GM19193 (cell line): ENCODE results near the gene PI4KA.

Experiments
- POLR2A ChIP-seq: IDR thresholded peaks from 4 replicates; pipeline ENCODE4 v1.6.1; 2011; ENCODE audit not compliant: insufficient read depth, insufficient read length; ENCODE audit errors: extremely low read depth

The PI4KA gene

GRCh38 chr22:20858615-20859416, at the start of gene PI4KA, which contains the start of gene SNAP29:
TSS of gene PI4KA (minus strand) at chr22:20858811. CDS start at chr22:20858725, 86 bp downstream.
TSS of gene SNAP29 (plus strand) at chr22:20859007. CDS start at chr22:20859111, 104 bp downstream.
- peak; percentile 93 for TF ChIP-seq POLR2A

- TF ChIP-seq POLR2A: no peak
These were observed 47.8 kb upstream of the PI4KA start for GRCh38 chr22:20906387-20906767.

- TF ChIP-seq POLR2A: no peak
These were observed 47.1 kb upstream of the PI4KA start for GRCh38 chr22:20905415-20906386.

DNA sequence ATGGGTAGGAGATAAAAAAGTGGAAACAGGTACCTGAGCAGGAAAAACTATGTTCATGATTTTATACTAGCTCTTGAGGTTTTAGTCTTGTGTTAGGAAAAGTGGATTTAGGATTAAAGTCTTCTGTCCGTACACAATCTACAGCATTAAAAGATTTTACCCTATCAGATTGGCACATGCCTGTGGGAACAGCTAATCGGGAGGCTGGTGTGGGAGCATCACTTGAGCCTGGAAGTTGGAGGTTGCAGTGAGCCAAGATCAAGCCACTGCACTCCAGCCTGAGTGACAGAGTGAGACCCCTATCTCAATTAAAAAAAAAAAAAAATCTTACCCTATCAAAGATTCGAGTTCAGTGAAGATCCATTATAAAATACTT, 46.4 kb upstream of the PI4KA start:
- no peak for TF ChIP-seq POLR2A

GRCh38 chr22:20904008-20904979, 45.7 kb upstream of the PI4KA start:
- TF ChIP-seq POLR2A: no peak

- no peak for TF ChIP-seq POLR2A
These were observed 44.5 kb upstream of the PI4KA start for GRCh38 chr22:20903093-20903492.

- no peak for TF ChIP-seq POLR2A
These were observed 41.3 kb upstream of the PI4KA start for GRCh38 chr22:20899827-20900423.

DNA sequence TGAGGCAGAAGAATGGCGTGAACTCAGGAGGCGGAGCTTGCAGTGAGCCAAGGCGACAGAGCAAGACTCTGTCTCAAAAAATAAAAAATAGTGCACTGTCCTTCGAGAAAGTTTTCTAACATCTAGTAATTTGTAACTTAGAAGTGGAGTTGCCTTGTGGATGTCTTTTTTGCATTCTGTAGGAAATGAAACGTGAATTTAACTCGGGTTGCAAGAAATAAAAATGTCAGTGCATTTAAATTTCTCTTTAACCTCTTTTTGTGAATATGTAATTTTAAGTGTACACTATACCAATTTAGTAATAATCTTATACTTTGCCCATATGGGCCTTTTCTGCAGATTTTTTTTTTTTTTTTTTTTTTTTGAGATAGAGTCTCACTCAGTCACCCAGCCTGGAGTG, 32.4 kb upstream of the PI4KA start:
- no peak for TF ChIP-seq POLR2A

- TF ChIP-seq POLR2A: no peak
These were observed 31.4 kb upstream of the PI4KA start for GRCh38 chr22:20889904-20890540.

DNA sequence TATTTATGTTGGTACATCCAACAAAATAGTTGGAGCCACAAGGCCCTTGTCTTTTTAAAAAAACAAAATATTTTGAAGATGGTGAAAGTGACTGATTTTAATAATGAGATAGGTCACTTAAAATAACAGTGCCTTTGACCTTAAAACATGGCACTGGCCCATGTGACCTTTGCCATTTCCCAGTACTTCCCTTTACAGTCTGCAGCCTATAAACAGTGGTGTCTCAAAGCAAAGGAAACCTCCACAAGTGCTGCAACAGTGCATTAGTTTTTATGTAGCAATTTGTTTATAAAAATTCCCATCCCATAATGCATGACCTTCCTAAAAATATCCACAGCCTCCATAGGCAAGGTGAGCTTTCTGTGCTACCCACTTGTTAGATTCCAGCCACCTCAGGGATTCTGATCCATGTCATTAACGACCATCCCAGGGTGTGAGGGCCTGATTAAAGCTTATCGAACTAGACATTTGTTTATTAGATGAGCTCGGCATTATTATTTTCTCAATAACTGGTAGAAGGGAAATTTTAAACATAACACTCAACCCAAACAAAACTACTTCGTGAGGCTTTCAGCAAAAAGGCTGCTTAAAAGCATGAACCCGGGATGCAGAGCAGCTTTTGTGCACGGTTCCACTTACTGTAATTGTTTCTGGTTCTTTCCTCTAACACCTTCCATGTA, 30.6 kb upstream of the PI4KA start:
- no peak for TF ChIP-seq POLR2A

- TF ChIP-seq POLR2A: no peak
These were observed 28.8 kb upstream of the PI4KA start for GRCh38 chr22:20887375-20887774.

DNA sequence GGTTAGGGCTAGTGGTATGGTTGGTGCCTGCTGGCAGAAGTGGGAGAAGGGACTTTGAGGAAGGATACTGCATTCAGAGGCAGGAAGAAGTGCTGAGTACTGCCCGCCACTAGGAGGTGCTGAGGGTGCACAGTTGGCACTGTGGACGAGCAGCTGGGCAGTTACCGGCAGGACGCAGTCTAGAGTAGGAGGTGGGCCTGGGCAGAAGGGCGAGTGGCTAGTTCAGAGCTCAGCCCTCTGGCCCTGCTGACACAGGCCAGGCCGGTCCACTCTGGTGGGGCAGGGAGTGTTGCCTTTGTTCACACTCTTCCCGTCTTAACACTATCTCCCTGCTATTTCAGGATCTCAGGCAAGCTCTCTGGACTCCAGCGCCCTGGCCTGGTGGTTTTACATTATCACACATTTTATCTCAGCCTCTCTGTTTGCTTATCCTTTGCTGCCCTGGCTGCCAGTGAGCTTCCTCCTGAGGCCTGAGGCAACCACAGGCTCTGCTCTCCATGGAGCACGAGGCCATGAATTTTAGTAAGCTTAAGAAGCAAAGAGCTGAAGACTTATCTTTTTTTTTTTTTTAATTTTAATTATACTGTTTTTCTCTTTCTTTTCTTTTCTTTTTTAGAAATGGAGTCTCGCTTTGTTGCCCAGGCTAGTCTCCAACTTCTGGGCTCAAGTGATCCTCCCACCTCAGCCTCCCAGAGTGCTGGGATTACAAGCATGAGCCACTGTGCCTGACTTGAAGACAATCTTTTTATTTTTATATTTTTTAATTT, 27.1 kb upstream of the PI4KA start:
- no peak for TF ChIP-seq POLR2A
